ENCODE results near the gene NTRK1. TPM values are rescaled to one million over a fixed set of nuclear protein-coding genes. Genes with fewer than 3 reads are reported as not detected.

The NTRK1 gene
- total RNA-seq, 1 donor from 2014 or later, result 1.0 TPM

GRCh38 chr1:156822680-156823079 is 38.0 kb upstream of the NTRK1 start:
- intact Hi-C loops (cut with micrococcal nuclease), result no loop called here
- TF ChIP-seq CTCF (IDR thresholded peaks at IDR 0.05; ENCODE audit: borderline replicate concordance), result no peak

GRCh38 chr1:156823210-156823790 is 37.4 kb upstream of the NTRK1 start:
- no peak overlapping the region for H3K27ac ChIP-seq (replicated peaks)
- no peak for DNase-seq
- no peaks in the 10 kb centered on the region for H3K36me3 ChIP-seq
- no peak overlapping the region for H3K4me3 ChIP-seq
- H3K9me3 ChIP-seq (replicated peaks), result no peaks in the 10 kb centered on the region
- intact Hi-C loops (cut with micrococcal nuclease), result no loop called here
- H3K27me3 ChIP-seq (ENCODE audit: low read depth), result peaks cover 20% of the 10 kb centered on the region
- TF ChIP-seq CTCF (IDR thresholded peaks at IDR 0.05; ENCODE audit: borderline replicate concordance), result no peak
- no peaks in the 10 kb centered on the region for H3K4me1 ChIP-seq

More at GRCh38 chr1:156822680-156823079, 38.0 kb upstream of the NTRK1 start:
- H3K27me3 ChIP-seq (ENCODE audit: low read depth), result peaks cover 18% of the 10 kb centered on the region
- H3K27ac ChIP-seq (replicated peaks), result no peak overlapping the region
- H3K4me3 ChIP-seq, result no peak overlapping the region
- no peaks in the 10 kb centered on the region for H3K4me1 ChIP-seq
- H3K36me3 ChIP-seq, result no peaks in the 10 kb centered on the region
- no peak for DNase-seq
- no peaks in the 10 kb centered on the region for H3K9me3 ChIP-seq (replicated peaks)

- intact Hi-C loops (cut with micrococcal nuclease), result no loop called here
Observed at GRCh38 chr1:156826630-156827029, 34.0 kb upstream of the NTRK1 start.

GRCh38 chr1:156828400-156829124 is 32.1 kb upstream of the NTRK1 start:
- no peak overlapping the region for H3K27ac ChIP-seq (replicated peaks)
- no peak for TF ChIP-seq CTCF (IDR thresholded peaks at IDR 0.05; ENCODE audit: borderline replicate concordance)
- no peaks in the 10 kb centered on the region for H3K9me3 ChIP-seq (replicated peaks)
- no peaks in the 10 kb centered on the region for H3K4me1 ChIP-seq
- no peak for DNase-seq
- H3K36me3 ChIP-seq, result no peaks in the 10 kb centered on the region
- H3K4me3 ChIP-seq, result no peak overlapping the region
- H3K27me3 ChIP-seq (ENCODE audit: low read depth), result peaks cover 39% of the 10 kb centered on the region
- intact Hi-C loops (cut with micrococcal nuclease), result no loop called here

More at GRCh38 chr1:156826630-156827029, 34.0 kb upstream of the NTRK1 start:
- H3K36me3 ChIP-seq, result no peaks in the 10 kb centered on the region
- no peak for DNase-seq
- H3K27ac ChIP-seq (replicated peaks), result no peak overlapping the region
- TF ChIP-seq CTCF (IDR thresholded peaks at IDR 0.05; ENCODE audit: borderline replicate concordance), result no peak
- no peaks in the 10 kb centered on the region for H3K9me3 ChIP-seq (replicated peaks)
- H3K4me3 ChIP-seq, result no peak overlapping the region
- peaks cover 44% of the 10 kb centered on the region for H3K27me3 ChIP-seq (ENCODE audit: low read depth)
- H3K4me1 ChIP-seq, result no peaks in the 10 kb centered on the region

DNA sequence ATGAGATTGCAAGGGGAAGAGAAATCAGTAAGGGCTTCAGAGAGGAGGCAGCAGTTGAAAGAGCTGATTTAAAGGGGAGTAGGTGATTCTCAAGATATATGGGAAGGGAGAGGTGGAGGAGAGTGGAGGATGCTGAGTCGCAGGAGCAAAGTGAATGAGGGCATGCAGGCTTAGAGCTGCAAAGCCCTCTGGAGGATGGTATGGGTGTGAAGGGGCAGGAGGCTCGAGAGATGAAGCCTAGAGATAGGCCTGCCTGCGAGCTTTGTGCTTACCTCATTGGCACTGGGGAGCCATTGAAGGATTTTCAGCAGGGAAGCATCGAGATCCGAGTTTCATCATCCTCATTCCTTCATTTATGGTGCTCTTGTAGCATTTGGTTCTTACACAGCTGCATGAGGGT is 28.2 kb upstream of the NTRK1 start:
- Histone ChIP-seq H3K27me3 (ENCODE audit: low read depth) (peaks cover 59% of the 10 kb centered on the region), H3K9me3 (replicated peaks) (no peaks in the 10 kb centered on the region), H3K27ac (replicated peaks) (no peak overlapping the region), H3K4me3 (no peak overlapping the region), H3K36me3 (no peaks in the 10 kb centered on the region), H3K4me1 (no peaks in the 10 kb centered on the region)
- intact Hi-C loops (cut with micrococcal nuclease), result no loop called here
- no peak for DNase-seq
- TF ChIP-seq CTCF (IDR thresholded peaks at IDR 0.05; ENCODE audit: borderline replicate concordance), result no peak

Measured in left ventricle myocardium inferior (tissue), 1 donor.